Sigmoid colon (tissue), 4 donors: ENCODE measurements around the gene CPT2.

ENCODE experiments used
- CTCF ChIP-seq, 4 experiments: fragments of 450-650 bp in 3 of 4; fragments of 200-600 bp in 1 of 4; IDR thresholded peaks; one replicate each; pipeline ENCODE4 v1.5.1; 2016 to 2019; ENCODE audit warnings: antibody characterized with exemption in 4 of 4, mild to moderate bottlenecking in 3 of 4, moderate library complexity in 2 of 4
- EP300 ChIP-seq, 4 donors: sonication (generic); formaldehyde crosslinking; IDR thresholded peaks; one replicate each; pipeline ENCODE4 v1.6.1; 2017; ENCODE audit warnings: antibody characterized with exemption in 4 of 4
- POLR2A ChIP-seq, 2 donors: fragments of 450-650 bp; IDR thresholded peaks; one replicate each; pipeline ENCODE4 v1.6.1; 2016; ENCODE audit warnings: antibody characterized with exemption in 2 of 2, mild to moderate bottlenecking in 2 of 2, moderate library complexity in 2 of 2
- POLR2AphosphoS5 ChIP-seq, 4 donors: sonication (generic); formaldehyde crosslinking; IDR thresholded peaks; one replicate each; pipeline ENCODE4 v1.6.1; 2017; ENCODE audit warnings: antibody characterized with exemption in 4 of 4

- TF ChIP-seq CTCF (IDR thresholded peaks at IDR 0.05), result no peak
- TF ChIP-seq POLR2A (IDR thresholded peaks at IDR 0.05), result no peak
- no peak for TF ChIP-seq EP300 (IDR thresholded peaks at IDR 0.05)
- no peak for TF ChIP-seq POLR2AphosphoS5 (IDR thresholded peaks at IDR 0.05)
Measured at GRCh38 chr1:53246261-53247134, 49.9 kb downstream of the CPT2 start.
